ENCODE measurements around the gene VWDE. TPM values are rescaled to one million over a fixed set of nuclear protein-coding genes. Genes with fewer than 3 reads are reported as not detected.
"Not testable (repeated sequence)": the region's sequence is repeated elsewhere in the genome, so short reads cannot be mapped to it uniquely, and the experiment has no call there.

VWDE gene
- total RNA-seq, 1 donor from 2014 or later: 0.07 TPM

DNA sequence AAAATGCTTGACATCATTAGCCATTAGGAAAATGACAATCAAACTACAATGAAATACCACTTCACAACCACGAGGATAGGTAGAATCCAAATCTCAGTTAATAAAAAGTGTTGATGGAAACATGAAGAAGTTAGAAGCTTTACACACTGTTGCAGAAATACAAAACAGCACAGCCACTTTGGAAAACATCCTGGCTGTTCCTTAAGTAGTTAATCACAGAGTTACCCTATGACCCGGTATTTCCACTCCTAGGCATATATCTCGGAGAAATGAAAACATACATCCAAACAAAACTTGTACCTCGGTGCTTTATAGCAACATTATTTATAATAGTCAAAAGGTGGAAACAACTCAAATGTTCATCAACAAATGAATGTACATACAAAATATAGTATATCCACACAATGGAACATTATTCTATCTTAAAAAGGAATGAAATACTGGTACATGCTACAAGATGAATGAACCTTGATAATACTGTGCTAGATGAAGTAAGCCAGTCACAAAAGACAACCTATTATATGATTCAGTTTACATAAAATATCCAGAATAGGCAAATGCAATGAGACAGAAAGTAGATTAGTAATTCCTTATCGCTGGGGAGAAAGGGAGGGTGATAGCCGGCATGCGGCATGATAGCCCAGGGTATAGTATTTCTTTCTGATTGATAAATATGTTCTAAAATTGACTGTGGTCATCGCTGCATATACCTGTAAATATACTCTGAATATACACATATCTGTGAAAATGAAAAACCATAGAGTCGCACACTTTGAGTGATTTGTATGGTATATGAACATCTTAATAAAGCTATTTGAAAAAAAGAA is 1.9 kb downstream of the VWDE start:
- no peak for DNase-seq (ENCODE audit: low read depth, low spot score)

DNA sequence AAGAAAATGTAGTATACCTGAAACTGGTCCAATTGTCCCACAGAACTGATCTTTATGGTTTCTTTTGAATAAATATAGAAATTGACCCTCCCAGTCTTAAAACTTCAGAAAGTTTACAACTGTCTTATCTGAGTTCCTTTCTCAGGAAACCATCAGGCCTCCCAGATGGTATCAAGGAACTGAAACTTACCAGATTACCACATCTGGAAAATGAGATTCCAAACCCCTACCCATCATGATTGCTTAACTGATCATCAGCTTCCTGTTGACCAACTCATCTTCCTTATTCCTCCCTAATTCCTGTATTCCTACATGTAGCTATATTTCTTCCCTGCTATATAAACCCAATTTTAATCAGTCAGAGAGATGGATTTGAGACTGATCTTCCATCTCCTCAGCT is 5.5 kb downstream of the VWDE start:
- no peak for DNase-seq (ENCODE audit: low read depth, low spot score)

DNA sequence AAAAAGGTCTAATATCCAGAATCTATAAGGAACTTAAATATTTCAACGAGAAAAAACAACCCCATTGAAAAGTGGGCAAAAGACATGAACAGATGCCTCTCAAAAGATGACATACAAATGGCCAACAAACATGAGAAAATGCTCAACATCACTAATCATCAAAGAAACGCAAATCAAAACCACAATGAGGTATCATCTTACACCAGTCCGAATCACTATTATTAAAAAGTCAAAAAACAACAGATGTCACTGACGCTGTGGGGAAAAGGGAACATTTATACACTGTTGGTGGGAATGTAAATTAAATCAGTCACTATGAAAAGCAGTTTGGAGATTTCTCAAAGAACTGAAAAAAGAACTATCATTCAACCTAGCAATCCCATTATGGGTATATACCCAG is 6.0 kb downstream of the VWDE start:
- DNase-seq (ENCODE audit: low read depth, low spot score): no peak

DNA sequence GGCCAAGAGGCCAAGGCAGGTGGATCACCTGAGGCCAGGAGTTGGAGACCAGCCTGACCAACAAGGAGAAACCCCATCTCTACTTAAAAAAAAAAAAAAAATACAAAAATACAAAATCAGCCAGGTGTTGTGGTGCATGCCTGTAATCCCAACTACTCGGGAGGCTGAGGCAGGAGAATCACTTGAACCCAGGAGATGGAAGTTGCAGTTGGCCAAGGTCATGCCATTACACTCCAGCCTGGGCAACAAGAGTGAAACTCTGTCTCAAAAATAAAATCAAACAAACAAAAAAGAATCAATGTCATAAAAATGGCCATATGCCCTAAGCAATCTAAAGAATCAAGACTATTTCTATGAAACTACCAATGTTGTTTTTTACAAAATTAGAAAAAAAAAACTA is 7.0 kb downstream of the VWDE start:
- not testable (repeated sequence) for DNase-seq (ENCODE audit: low read depth, low spot score)

DNA sequence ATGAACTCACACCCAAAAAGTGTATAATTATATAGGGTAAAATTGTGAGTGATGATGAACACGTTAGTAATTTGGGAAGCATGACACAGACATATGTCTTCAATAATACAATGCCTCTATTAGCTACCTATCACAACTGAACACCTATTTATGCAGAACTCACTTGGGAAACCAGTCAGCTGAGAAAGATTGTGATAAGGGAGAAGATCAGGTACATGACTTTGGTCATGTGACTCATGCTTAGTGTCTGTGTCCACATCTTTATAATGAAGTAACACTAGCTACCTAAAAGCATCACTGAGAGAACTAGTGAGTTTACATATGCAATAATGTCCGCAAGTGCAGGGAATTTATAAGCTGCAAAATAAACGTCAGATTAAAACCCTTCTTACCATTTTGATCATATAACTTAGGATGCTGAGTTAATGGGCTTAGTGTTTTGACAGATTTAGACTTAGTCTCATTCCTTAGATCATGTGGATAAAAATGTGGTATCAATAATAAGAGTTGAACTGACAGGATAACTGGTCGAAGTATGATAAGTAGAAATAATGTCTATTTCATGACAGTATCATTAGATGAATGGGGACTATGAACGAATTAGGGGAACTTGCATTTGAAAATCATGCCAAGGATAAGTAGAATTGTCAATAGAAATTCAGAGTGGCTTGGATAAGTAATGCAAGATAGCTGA is 11.6 kb downstream of the VWDE start:
- no peak for DNase-seq (ENCODE audit: low read depth, low spot score)

DNA sequence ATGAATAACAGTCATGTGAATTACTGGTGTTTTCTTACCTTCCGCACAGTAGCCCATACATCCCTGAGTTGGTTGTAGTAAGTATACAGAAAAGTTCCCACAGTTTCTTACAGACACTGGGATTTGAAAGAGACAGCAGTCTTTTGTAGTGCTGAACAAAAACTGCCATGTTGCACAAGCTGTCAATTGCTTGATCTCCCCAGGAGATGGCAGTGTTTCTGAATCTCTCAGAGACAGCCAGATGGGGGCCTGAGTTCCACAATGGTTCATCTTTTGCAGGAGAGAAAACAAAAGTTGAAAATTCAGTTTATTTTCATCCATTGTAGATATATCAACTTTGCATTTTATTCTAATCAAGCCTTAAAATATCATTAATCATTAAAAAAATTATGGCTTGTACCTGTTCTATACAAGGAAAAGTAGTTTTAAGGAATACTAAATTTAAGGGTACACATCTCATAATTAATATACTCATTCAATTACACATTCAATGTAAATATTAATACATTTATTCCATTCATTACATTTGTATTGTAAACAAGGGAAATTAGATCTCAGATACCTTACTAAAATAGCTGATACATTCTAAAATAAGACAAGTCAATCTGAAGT is 14.5 kb downstream of the VWDE start:
- DNase-seq (ENCODE audit: low read depth, low spot score): peak; percentile 17

DNA sequence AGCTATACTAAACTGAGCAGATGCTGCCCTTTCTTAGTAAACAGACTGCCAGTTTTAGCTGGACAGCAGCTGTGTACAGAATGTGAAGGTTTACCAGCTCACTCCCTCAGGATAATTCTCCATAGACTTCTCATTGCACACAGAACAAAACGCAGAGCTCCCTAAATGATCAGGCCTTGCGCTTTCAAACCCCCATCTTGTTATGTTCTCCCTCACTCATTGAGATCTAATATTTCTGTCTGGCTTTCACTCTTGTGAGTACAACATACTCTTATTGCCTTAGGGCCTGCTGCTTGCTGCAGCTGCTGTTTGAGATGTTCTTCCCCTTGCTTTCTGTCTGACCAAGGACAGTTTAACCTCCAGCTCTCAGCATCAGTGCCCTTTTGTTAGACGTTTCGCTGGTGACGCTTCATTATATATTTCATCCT is 17.3 kb downstream of the VWDE start:
- DNase-seq (ENCODE audit: low read depth, low spot score): no peak

DNA sequence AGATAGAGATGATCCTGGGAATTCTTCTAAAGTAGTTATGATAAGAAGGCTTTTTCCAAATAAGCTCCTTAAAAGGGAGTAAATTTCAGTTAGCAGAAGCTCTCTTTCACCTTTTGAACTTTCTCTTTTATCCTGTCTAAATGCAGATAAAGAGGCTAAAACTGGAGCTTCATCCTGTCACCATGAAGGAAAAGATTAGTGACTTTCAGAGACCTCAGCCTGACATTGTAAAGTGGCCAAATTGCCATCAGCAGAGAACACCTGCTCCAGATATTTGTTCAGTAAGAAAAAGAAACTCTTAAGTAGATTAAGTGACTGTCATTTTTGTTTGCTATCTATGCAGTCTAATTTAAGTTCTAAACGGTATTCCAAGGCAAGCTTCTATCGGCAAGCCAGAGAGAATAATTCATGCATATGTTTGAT is 18.3 kb downstream of the VWDE start:
- no peak for DNase-seq (ENCODE audit: low read depth, low spot score)

DNA sequence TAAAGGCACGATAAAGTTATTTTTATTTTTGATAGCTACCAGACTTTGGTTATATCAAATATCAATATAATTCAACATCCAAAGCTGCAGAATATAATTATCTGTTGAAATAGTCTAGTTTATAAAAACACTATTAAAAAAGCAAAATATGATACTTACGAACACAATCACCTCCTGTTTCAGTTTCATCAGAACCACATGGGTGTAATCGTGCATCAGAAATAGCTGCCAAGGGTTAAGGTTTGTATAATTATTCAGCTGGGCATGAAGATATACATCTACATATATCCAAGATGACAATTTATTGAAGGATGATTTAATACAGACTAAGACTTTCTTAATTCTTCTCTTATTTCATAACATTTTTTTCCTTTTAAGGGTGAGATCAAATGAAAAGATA is 20.3 kb downstream of the VWDE start:
- DNase-seq (ENCODE audit: low read depth, low spot score): no peak

DNA sequence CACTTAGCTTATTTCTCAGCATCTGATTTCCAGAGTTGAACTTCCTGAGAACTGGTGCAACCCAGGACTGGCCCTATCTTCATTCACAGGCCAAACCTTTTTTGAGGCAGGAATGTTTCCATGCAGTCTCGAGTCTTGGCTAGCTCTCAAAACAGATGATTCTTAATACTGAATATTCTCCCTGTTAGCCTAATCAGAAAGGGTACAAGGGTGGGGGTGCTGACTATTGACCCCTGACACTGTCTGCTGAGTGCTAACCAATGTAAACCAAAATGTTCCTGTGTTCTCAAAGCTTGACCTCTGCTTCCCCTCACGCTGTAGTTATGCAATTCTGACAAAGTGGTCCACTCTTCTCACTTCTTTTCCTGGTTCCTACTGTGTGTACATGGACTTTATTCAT is 25.3 kb downstream of the VWDE start:
- no peak for DNase-seq (ENCODE audit: low read depth, low spot score)

DNA sequence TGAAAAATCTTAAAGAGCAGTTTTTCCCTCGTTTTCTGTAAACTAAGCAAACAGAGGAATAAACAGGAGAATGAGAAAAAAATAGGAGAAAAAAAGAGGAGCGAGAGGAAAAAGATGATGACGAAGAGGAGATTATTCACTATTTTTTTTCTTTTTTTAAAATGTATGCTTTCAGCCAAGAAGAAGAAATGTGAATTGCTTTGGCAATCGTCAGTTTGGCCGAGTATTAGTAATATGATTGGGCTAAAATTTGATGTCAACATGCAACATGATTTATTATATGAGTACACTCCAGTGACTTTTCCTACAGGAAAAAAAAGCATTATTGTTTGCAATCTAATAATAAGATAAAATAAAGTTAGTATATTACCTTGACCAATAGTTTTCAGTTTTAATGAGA is 26.3 kb downstream of the VWDE start:
- no peak for DNase-seq (ENCODE audit: low read depth, low spot score)

DNA sequence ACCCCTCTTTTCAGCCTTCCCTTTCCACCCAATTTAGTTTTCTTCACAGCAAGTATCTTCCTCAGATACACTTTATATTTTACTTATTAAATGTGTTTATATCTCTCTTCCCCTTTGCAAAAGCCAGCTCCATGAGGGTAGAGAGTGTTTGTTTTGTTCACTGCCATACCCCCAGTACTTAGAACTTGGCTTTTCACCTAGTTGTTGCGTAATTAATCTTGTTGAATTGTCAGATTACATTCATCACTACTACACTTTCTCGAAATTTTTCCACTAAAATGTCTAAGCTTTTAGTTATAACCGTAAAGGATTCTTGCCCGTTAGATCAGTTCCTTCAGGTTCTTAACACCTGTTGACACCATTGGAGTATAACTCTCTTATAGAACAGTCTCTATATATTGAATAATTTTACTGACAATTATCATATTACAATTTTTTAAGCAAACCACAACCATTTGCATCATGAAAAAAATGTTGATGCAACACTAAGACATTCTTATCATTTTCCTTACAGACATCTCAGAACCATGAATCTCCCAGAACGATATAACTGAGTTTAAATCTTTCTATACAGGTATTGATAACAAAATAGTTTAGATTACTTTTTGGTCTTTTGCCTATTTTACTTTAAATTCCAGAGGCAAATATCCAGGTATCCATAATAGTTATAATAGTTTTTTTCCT is 29.9 kb downstream of the VWDE start:
- no peak for DNase-seq (ENCODE audit: low read depth, low spot score)

DNA sequence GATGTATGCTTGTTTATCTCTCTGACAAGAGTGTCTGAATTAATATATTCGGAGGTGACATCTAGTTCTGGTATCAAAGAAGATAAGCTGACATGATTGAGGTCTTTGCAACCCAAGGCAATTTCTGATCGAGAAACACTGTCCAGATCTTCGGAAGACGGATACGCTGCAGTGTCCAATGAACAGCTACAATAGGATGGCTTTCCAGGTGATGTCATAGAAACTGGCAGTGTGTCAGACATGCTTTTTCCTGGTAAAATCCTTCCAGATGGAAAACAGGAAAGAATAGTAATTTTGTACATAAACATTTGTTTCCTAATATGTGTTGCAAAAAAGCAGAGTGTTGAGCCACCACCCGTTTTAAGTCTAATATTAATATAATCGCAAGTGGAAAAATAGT is 33.4 kb downstream of the VWDE start:
- DNase-seq (ENCODE audit: low read depth, low spot score): no peak

DNA sequence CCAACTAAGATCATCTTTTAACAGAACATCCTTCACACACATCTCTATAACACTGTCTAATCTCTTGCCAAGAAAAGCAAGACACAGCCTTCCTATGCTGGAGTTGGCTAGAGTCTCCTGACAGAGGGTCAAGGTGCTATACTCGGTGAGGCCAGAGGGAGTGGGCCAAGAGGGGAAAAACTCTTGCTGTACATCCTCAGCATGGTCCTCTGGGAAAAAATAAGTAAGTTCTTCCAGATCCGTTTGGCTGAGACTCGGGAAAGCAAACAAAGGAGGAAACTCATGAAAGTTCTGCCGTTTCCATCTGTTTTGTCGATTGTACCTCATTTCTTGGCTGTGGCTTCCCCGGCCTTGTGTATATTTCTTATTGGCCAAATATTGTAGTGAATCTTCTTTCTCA is 33.9 kb downstream of the VWDE start:
- no peak for DNase-seq (ENCODE audit: low read depth, low spot score)

DNA sequence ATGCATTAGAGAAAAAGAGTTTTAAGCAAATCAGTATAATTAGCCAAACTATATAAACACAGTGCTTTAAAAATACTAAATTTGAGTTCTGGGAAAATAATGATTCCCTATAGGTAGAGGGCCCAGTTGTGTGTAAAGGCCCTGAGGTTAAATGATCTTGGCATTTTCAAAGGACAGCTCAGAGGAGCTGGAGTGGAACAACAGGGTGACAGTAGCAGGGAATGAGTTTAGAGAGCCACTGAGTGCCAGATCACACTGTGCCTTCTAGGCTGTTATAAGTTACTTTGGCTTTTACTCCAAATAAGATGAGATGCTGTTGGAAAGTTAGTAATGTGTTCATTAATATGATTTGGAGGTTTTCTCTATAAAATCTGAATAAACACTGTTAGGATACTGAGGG is 34.6 kb downstream of the VWDE start:
- DNase-seq (ENCODE audit: low read depth, low spot score): no peak

DNA sequence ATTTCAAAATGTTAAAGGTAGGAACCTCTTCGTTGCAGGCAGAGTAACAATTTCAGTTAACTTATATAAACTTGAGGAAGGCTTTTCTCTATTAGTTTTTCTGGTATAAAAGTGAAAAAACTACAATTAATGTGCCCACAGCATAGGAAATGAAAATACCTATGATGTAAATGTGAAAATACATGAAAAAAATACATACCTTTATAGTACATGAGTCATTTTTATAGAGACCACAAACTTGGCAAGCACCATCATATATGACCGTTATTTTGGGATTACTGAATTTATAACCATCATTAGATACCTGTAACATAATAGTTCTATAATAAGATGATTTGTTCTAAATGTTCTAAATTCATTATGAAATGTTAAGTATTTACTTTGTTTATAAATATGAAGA is 42.7 kb downstream of the VWDE start:
- no peak for DNase-seq (ENCODE audit: low read depth, low spot score)

DNA sequence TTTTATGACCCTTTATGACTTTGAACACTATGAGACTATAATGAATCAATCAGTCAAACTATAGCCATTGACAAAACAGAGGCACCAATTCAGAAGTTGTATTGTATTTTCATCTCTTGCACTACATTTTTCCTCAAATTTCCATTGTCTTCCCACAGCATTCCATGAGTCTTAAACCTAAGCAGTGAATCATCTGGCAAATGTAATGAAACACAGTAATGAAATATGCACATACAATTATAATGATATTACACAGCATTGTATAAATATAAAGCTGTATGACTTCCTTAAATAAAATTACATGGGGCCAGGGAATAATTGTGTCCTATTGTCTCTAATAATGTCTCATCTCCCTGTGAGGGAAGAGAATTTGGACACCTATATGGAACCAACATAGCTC is 45.0 kb downstream of the VWDE start:
- DNase-seq (ENCODE audit: low read depth, low spot score): no peak

DNA sequence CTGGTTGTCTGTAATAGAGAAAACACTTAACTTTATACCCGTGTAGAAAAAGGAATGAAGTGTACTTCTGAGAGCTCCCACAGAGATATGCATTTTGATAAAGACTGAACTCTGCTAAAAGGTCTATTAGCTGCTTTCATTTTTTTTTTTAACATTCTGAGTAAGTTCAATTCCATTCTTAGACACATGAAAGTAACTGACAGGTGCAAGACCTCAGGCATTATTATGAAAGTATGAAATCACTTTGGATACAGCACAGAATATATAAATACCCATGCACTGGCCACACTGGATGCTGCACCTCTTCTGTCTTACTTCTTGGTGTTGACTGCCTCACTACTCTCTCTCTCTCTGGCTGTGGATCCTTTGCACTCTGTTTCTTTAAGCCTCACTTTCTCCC is 46.2 kb downstream of the VWDE start:
- no peak for DNase-seq (ENCODE audit: low read depth, low spot score)

DNA sequence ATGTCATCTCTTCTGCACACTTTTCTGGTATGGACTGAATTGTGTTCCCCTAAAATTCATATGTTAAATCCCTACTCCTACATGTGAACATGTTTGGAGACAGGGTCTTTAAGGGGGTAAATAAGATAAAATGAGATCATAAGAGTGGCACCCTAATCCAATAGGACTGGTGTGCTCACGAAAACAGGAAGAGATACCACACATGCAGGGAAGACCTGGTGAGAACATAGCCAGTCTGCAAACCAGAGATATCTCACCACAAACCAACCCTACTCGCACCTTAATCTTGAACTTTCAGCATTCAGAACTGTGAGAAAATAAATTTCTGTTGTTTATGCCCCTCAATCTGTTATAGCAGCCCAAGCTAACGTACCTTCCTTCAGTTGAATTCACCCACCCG is 51.8 kb downstream of the VWDE start:
- DNase-seq (ENCODE audit: low read depth, low spot score): no peak

DNA sequence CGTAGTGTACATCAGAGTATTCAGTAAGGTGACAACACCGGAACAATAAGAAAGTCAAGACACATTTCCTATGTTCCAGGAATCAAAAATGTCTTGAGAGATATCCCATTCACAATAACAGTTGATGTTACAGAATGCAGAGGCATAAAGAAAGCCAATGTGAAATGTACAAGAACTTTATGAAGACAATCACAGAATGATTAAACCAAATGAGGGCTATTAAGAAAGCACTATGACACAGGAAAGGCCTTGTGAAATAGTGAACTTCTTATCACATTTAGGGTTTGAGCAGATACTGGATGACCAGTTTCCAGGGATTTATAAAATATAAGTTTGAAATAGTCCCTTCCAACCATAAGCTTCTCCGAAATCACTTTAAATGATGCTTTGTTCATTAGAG is 52.7 kb downstream of the VWDE start:
- DNase-seq (ENCODE audit: low read depth, low spot score): no peak

DNA sequence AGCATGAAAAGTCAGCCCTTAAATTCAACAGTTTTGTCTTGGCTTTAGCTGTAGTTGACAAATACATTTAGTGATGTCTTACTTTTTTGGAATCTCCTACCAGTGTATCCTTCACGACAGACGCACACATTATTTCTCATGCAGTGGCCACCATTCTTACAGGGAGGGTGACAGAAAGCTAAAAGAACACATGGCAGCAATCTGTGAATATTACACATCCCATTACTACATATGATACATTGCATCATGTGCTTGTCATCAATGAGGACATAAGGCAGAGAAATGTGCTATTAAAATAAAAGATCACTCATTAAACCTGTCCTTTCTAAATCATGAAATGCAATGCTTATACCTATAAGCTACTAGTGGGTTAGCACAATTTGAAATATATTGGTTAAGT is 66.6 kb downstream of the VWDE start:
- no peak for DNase-seq (ENCODE audit: low read depth, low spot score)

Data from pulmonary artery endothelial cell (primary cell).